AG04450 (cell line): ENCODE results near the gene SPTLC1. TPM values are rescaled to one million over a fixed set of nuclear protein-coding genes. Genes with fewer than 3 reads are reported as not detected.

Experiments
- CTCF ChIA-PET: fragments of 300-600, 350-600 bp; formaldehyde crosslinking; extraction: SDS; loops from one replicate; lab custom pipeline; 2022; ENCODE audit warnings: antibody characterized with exemption, inconsistent platforms; lab: Charles Lee
- POLR2A ChIA-PET: fragments of 350-600 bp; formaldehyde crosslinking; extraction: SDS; loops from one replicate; lab custom pipeline; 2021; ENCODE audit warnings: antibody characterized with exemption, inconsistent platforms; lab: Yijun Ruan, JAX
- DNase-seq: peaks from one replicate; pipeline ENCODE4 v3.0.0-alpha.2; 2011; ENCODE audit warnings: low read depth, low spot score
- H3K27ac ChIP-seq: one replicate; pipeline ENCODE4 v1.5.1; 2012; ENCODE audit warnings: low read depth, low read length, control low read depth
- H3K27me3 ChIP-seq: one replicate; pipeline ENCODE4 v1.6.0; 2012; ENCODE audit warnings: low read length; ENCODE audit not compliant: control insufficient read depth, insufficient read depth
- H3K4me3 ChIP-seq: 2 replicates; pipeline ENCODE4 v1.5.1; 2011; ENCODE audit warnings: mild to moderate bottlenecking, low read depth, low read length, control low read depth
- H3K9me3 ChIP-seq: 2 replicates; pipeline ENCODE4 v1.5.1; 2012; ENCODE audit warnings: low read length; ENCODE audit not compliant: control insufficient read depth, insufficient read depth
- polyA plus RNA-seq: library from polyadenylated mRNA; depleted of rRNA; stranded (reverse); fragments of >200 nt; gene quantifications from 2 replicates; pipeline ENCODE4 v1.2.3, GENCODE V29; 2011; rRNA removed
- small RNA-seq: library from RNA; depleted of rRNA; stranded (forward); fragments of <200 nt; gene quantifications from one replicate; pipeline ENCODE3, GENCODE V24; 2012; ENCODE audit warnings: low read depth; ENCODE audit not compliant: insufficient read length
- TF ChIP-seq, protein P1 (sequence below): IDR thresholded peaks from 2 replicates; pipeline ENCODE4 v1.5.1; 2011; ENCODE audit warnings: low read depth, low read length, control low read depth, inconsistent platforms

Gene SPTLC1
- polyA plus RNA-seq, 1 experiment, result 140 TPM

DNA sequence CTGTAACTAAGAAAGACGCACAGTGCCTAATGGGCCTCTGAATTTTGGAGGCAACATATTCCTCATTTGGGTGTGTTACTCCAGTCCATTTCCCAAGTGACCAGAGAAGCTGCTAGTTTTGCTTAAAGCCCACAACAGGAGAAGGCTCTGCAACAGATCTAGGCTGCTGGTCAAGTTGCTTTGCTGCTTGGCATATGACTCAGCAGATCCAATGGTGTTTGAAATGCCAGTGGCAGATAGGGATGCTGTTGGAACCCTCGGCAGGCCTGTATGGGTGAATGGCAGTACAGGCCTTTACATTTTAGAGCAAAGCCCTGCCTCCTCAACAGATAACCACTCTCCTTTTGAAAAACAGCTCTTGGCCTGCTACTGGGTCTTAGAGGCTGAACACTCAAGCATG is 129.0 kb downstream of the SPTLC1 start:
- no peak overlapping the region for H3K27ac ChIP-seq
- no peak for DNase-seq
- TF ChIP-seq, protein P1, sequence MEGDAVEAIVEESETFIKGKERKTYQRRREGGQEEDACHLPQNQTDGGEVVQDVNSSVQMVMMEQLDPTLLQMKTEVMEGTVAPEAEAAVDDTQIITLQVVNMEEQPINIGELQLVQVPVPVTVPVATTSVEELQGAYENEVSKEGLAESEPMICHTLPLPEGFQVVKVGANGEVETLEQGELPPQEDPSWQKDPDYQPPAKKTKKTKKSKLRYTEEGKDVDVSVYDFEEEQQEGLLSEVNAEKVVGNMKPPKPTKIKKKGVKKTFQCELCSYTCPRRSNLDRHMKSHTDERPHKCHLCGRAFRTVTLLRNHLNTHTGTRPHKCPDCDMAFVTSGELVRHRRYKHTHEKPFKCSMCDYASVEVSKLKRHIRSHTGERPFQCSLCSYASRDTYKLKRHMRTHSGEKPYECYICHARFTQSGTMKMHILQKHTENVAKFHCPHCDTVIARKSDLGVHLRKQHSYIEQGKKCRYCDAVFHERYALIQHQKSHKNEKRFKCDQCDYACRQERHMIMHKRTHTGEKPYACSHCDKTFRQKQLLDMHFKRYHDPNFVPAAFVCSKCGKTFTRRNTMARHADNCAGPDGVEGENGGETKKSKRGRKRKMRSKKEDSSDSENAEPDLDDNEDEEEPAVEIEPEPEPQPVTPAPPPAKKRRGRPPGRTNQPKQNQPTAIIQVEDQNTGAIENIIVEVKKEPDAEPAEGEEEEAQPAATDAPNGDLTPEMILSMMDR, result no peak
- ChIA-PET POLR2A (no interaction called here), CTCF (interaction anchor here (1.6 kb wide), 1 partner anchor 34 kb away, joined by 3 read pairs; no protein-coding TSS in a partner anchor)
- peaks cover 10% of the 10 kb centered on the region for H3K9me3 ChIP-seq
- H3K4me3 ChIP-seq, result no peak overlapping the region
- peaks cover 6% of the 10 kb centered on the region for H3K27me3 ChIP-seq

DNA sequence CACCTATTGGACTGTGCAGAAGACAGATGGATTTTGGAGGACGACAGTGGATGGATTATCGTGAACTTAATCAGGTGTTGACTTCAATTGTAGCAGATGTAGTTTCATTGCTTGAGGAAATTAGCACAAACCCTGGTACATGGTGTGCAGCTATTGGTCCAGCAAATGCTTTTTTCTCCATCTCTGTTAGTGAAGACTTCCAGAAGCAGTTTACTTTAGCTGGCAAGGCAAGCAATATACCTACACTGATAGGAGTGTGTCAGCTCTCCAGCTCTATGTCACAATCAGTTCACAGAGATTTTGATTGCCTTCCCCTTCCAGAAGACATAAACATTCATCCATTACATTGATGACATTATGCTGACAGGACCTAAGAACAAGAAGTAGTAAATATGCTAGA is 129.5 kb downstream of the SPTLC1 start:
- no peak for DNase-seq
- TF ChIP-seq, protein P1, result no peak
- H3K9me3 ChIP-seq, result peaks cover 9% of the 10 kb centered on the region; the same call in 1 of the 2 replicates
- H3K4me3 ChIP-seq, result no peak overlapping the region
- H3K27ac ChIP-seq, result no peak overlapping the region
- ChIA-PET POLR2A (no interaction called here), CTCF (interaction anchor here (1.6 kb wide), 1 partner anchor 34 kb away, joined by 3 read pairs; no protein-coding TSS in a partner anchor)
- H3K27me3 ChIP-seq, result peaks cover 6% of the 10 kb centered on the region

Small RNA genes lying within 50 kb of the gene (small RNA-seq; reads per million reads assigned to genes)
- gene MTATP6P29 (not detected), gene MTND4LP7 (not detected)

Other genes with a start within 250 kb of the SPTLC1 start
- 9.7 and 12.3 TPM in 2 replicates for gene ROR2, start 165.2 kb downstream of the SPTLC1 start, polyA plus RNA-seq
- gene IARS1, start 178.3 kb upstream of the SPTLC1 start, polyA plus RNA-seq, result 206 and 217 TPM in 2 replicates
- 19.1 and 27.9 TPM in 2 replicates for gene NOL8, start 209.9 kb upstream of the SPTLC1 start, polyA plus RNA-seq
- gene CENPP, start 210.5 kb upstream of the SPTLC1 start, polyA plus RNA-seq, result 2.2 and 4.4 TPM in 2 replicates